Activated CD4-positive, alpha-beta memory T cell treated with anti-CD3 and anti-CD28 coated beads for 36 hours (primary cell): ENCODE results near the gene SLC7A5. TPM values are rescaled to one million over a fixed set of nuclear protein-coding genes. Genes with fewer than 3 reads are reported as not detected.

Experiments
- CTCF ChIA-PET: fragments of 350-600 bp; sonication (Branson Sonifier 250); formaldehyde crosslinking; loops from one replicate; lab custom pipeline; 2021; ENCODE audit warnings: antibody characterized with exemption, inconsistent platforms; lab: Charles Lee
- POLR2A ChIA-PET: fragments of 350-600 bp; sonication (Branson Sonifier 250); formaldehyde crosslinking; loops from one replicate; lab custom pipeline; 2021; ENCODE audit warnings: antibody characterized with exemption; lab: Charles Lee
- DNase-seq: peaks from one replicate; pipeline ENCODE4 v3.0.0-alpha.2; 2020
- H3K27ac Mint-ChIP-seq: one replicate; pipeline ENCODE4 v1.8.0; 2021; ENCODE audit warnings: mixed read lengths
- H3K27me3 Mint-ChIP-seq: one replicate; pipeline ENCODE4 v1.8.0; 2021; ENCODE audit warnings: mixed read lengths
- H3K36me3 Mint-ChIP-seq: one replicate; pipeline ENCODE4 v1.8.0; 2021; ENCODE audit warnings: mixed read lengths
- H3K4me1 Mint-ChIP-seq: one replicate; pipeline ENCODE4 v1.8.0; 2021; ENCODE audit warnings: low read depth, mixed read lengths
- H3K4me3 Mint-ChIP-seq: one replicate; pipeline ENCODE4 v1.8.0; 2021; ENCODE audit warnings: mild to moderate bottlenecking, mixed read lengths
- H3K9me3 Mint-ChIP-seq: one replicate; pipeline ENCODE4 v1.8.0; 2021; ENCODE audit warnings: mixed read lengths
- intact Hi-C: fragments of 100-400 bp; cut with micrococcal nuclease; formaldehyde crosslinking; loops from one replicate; pipeline ENCODE4 v1.15.1; 2023
- total RNA-seq, 2 experiments: library from RNA; stranded (reverse); gene quantifications; one replicate each; pipeline ENCODE4 v1.2.3, GENCODE V29; 2021

SLC7A5 gene
- total RNA-seq, 2 experiments from 2014 or later, result 262 TPM

GRCh38 chr16:87849419-87850008 lies 19.8 kb downstream of the SLC7A5 start:
- Mint-ChIP-seq H3K4me3 (no peak overlapping the region), H3K9me3 (no peaks in the 10 kb centered on the region), H3K27ac (peak overlapping the region; percentile 33), H3K27me3 (no peaks in the 10 kb centered on the region), H3K36me3 (peaks cover 74% of the 10 kb centered on the region), H3K4me1 (peaks cover 22% of the 10 kb centered on the region)
- DNase-seq, result no peak
- intact Hi-C loops, result loop anchor here (1.0 to 10.0 kb wide), 2 partner anchors 22 to 55 kb away; no protein-coding TSS in a partner anchor
- CTCF ChIA-PET, result interaction anchor here (0.6 to 8.8 kb wide), 21 partner anchors 9 to 135 kb away, joined by 3 to 224 read pairs (median 7); partner anchors contain the start of genes KLHDC4 and SLC7A5
- POLR2A ChIA-PET, result interaction anchor here (0.9 to 2.0 kb wide), 6 partner anchors 17 to 71 kb away, joined by 4 to 9 read pairs (median 6); partner anchors contain the start of gene SLC7A5

- H3K4me1 Mint-ChIP-seq, result peaks cover 17% of the 10 kb centered on the region
Measured at GRCh38 chr16:87848676-87849345, 20.5 kb downstream of the SLC7A5 start.

GRCh38 chr16:87847785-87848675 lies 21.3 kb downstream of the SLC7A5 start:
- peaks cover 10% of the 10 kb centered on the region for H3K4me1 Mint-ChIP-seq
- H3K9me3 Mint-ChIP-seq, result no peaks in the 10 kb centered on the region
- no peaks in the 10 kb centered on the region for H3K27me3 Mint-ChIP-seq
- no peak for DNase-seq
- intact Hi-C loops, result no loop called here
- CTCF ChIA-PET, result interaction anchor here (3.6 to 8.8 kb wide), 2 partner anchors 23 to 69 kb away, joined by 12 to 224 read pairs; partner anchors contain the start of gene SLC7A5
- no peak overlapping the region for H3K27ac Mint-ChIP-seq
- POLR2A ChIA-PET, result interaction anchor here (0.9 kb wide), 1 partner anchor 11 kb away, joined by 3 read pairs; no protein-coding TSS in a partner anchor
- H3K36me3 Mint-ChIP-seq, result peaks cover 73% of the 10 kb centered on the region
- no peak overlapping the region for H3K4me3 Mint-ChIP-seq

More at GRCh38 chr16:87848676-87849345, 20.5 kb downstream of the SLC7A5 start:
- POLR2A ChIA-PET, result interaction anchor here (0.9 to 2.0 kb wide), 5 partner anchors 17 to 70 kb away, joined by 4 to 9 read pairs (median 5); partner anchors contain the start of gene SLC7A5
- DNase-seq, result no peak
- Mint-ChIP-seq H3K9me3 (no peaks in the 10 kb centered on the region), H3K27me3 (no peaks in the 10 kb centered on the region), H3K36me3 (peaks cover 74% of the 10 kb centered on the region), H3K4me3 (no peak overlapping the region), H3K27ac (no peak overlapping the region)
- intact Hi-C loops, result no loop called here
- CTCF ChIA-PET, result interaction anchor here (0.6 to 8.8 kb wide), 15 partner anchors 11 to 134 kb away, joined by 3 to 224 read pairs (median 10); partner anchors contain the start of genes KLHDC4 and SLC7A5

GRCh38 chr16:87847467-87847784 lies 21.9 kb downstream of the SLC7A5 start:
- ChIA-PET POLR2A (interaction anchor here (0.9 to 1.0 kb wide), 2 partner anchors 12 to 69 kb away, joined by 3 read pairs; no protein-coding TSS in a partner anchor), CTCF (interaction anchor here (1.1 to 3.6 kb wide), 3 partner anchors 11 to 68 kb away, joined by 3 to 12 read pairs (median 7); no protein-coding TSS in a partner anchor)
- peaks cover 74% of the 10 kb centered on the region for H3K36me3 Mint-ChIP-seq
- H3K27me3 Mint-ChIP-seq, result no peaks in the 10 kb centered on the region
- peaks cover 5% of the 10 kb centered on the region for H3K4me1 Mint-ChIP-seq
- no peak overlapping the region for H3K27ac Mint-ChIP-seq
- H3K4me3 Mint-ChIP-seq, result no peak overlapping the region
- intact Hi-C loops, result no loop called here
- no peak for DNase-seq
- no peaks in the 10 kb centered on the region for H3K9me3 Mint-ChIP-seq

GRCh38 chr16:87846705-87847466 lies 22.4 kb downstream of the SLC7A5 start:
- H3K4me3 Mint-ChIP-seq, result no peak overlapping the region
- H3K27ac Mint-ChIP-seq, result no peak overlapping the region
- H3K27me3 Mint-ChIP-seq, result no peaks in the 10 kb centered on the region
- H3K36me3 Mint-ChIP-seq, result peaks cover 73% of the 10 kb centered on the region
- no peak for DNase-seq
- ChIA-PET POLR2A (interaction anchor here (0.9 to 1.0 kb wide), 2 partner anchors 12 to 68 kb away, joined by 3 read pairs; no protein-coding TSS in a partner anchor), CTCF (interaction anchor here (1.1 to 3.6 kb wide), 3 partner anchors 11 to 68 kb away, joined by 3 to 12 read pairs (median 7); no protein-coding TSS in a partner anchor)
- intact Hi-C loops, result no loop called here
- H3K9me3 Mint-ChIP-seq, result no peaks in the 10 kb centered on the region
- H3K4me1 Mint-ChIP-seq, result peaks cover 5% of the 10 kb centered on the region

- Mint-ChIP-seq H3K4me1 (peaks cover 5% of the 10 kb centered on the region), H3K4me3 (no peak overlapping the region), H3K27ac (no peak overlapping the region), H3K36me3 (peaks cover 73% of the 10 kb centered on the region), H3K9me3 (no peaks in the 10 kb centered on the region), H3K27me3 (no peaks in the 10 kb centered on the region)
- ChIA-PET POLR2A (interaction anchor here (0.8 to 1.3 kb wide), 3 partner anchors 11 to 67 kb away, joined by 3 to 4 read pairs (median 3); no protein-coding TSS in a partner anchor), CTCF (interaction anchor here (1.1 to 3.6 kb wide), 4 partner anchors 10 to 67 kb away, joined by 3 to 12 read pairs (median 8); no protein-coding TSS in a partner anchor)
- intact Hi-C loops, result no loop called here
- no peak for DNase-seq
Measured at GRCh38 chr16:87845807-87846619, 23.3 kb downstream of the SLC7A5 start.

GRCh38 chr16:87845213-87845612 lies 24.1 kb downstream of the SLC7A5 start:
- Mint-ChIP-seq H3K9me3 (no peaks in the 10 kb centered on the region), H3K4me1 (peaks cover 5% of the 10 kb centered on the region), H3K4me3 (no peak overlapping the region), H3K27ac (no peak overlapping the region), H3K36me3 (peaks cover 67% of the 10 kb centered on the region), H3K27me3 (no peaks in the 10 kb centered on the region)
- DNase-seq, result no peak
- CTCF ChIA-PET, result interaction anchor here (1.1 to 3.6 kb wide), 4 partner anchors 9 to 66 kb away, joined by 4 to 12 read pairs (median 8); no protein-coding TSS in a partner anchor
- POLR2A ChIA-PET, result interaction anchor here (1.3 kb wide), 1 partner anchor 10 kb away, joined by 3 read pairs; no protein-coding TSS in a partner anchor
- intact Hi-C loops, result no loop called here

GRCh38 chr16:87844809-87845208 lies 24.5 kb downstream of the SLC7A5 start:
- peaks cover 5% of the 10 kb centered on the region for H3K4me1 Mint-ChIP-seq
- H3K27ac Mint-ChIP-seq, result peak overlapping the region; percentile 60
- H3K4me3 Mint-ChIP-seq, result no peak overlapping the region
- no peak for DNase-seq
- intact Hi-C loops, result no loop called here
- H3K9me3 Mint-ChIP-seq, result no peaks in the 10 kb centered on the region
- ChIA-PET CTCF (interaction anchor here (1.1 to 3.6 kb wide), 2 partner anchors 27 to 66 kb away, joined by 4 to 12 read pairs; no protein-coding TSS in a partner anchor), POLR2A (interaction anchor here (1.3 kb wide), 1 partner anchor 9 kb away, joined by 3 read pairs; no protein-coding TSS in a partner anchor)
- no peaks in the 10 kb centered on the region for H3K27me3 Mint-ChIP-seq
- H3K36me3 Mint-ChIP-seq, result peaks cover 64% of the 10 kb centered on the region

GRCh38 chr16:87844120-87844733 lies 25.1 kb downstream of the SLC7A5 start:
- Mint-ChIP-seq H3K27ac (peak overlapping the region; percentile 38), H3K27me3 (no peaks in the 10 kb centered on the region), H3K4me1 (peaks cover 2% of the 10 kb centered on the region), H3K36me3 (peaks cover 64% of the 10 kb centered on the region), H3K9me3 (no peaks in the 10 kb centered on the region), H3K4me3 (no peak overlapping the region)
- ChIA-PET POLR2A (no interaction called here), CTCF (interaction anchor here (1.1 kb wide), 1 partner anchor 27 kb away, joined by 4 read pairs; no protein-coding TSS in a partner anchor)
- intact Hi-C loops, result no loop called here
- DNase-seq, result no peak
